K562 (cell line): ENCODE results near the gene LMTK2. TPM values are rescaled to one million over a fixed set of nuclear protein-coding genes. Genes with fewer than 3 reads are reported as not detected.

Experiments used
- ATAC-seq: fragments of 200-7000 bp; cut with Tn5 transposase; 3 replicates; pipeline ENCODE4 v1.9.1; 2020; ENCODE audit warnings: moderate library complexity
- BruUV-seq: library from RNA; stranded (reverse); fragments of 400-500 nt; replicated peaks from 2 replicates; lab custom pipeline; 2021; lab: Mats Ljungman, UMichigan
- CTCF ChIA-PET: fragments of 300-600 bp; formaldehyde crosslinking; extraction: SDS; loops from one replicate; lab custom pipeline; 2021; ENCODE audit warnings: low intra/inter-chr PET ratio; lab: Yijun Ruan, JAX
- POLR2A ChIA-PET: fragments of 300-600, 350-650 bp; sonication (Branson Sonifier 250); formaldehyde crosslinking; extraction: SDS; loops from one replicate; lab custom pipeline; 2021; ENCODE audit warnings: antibody characterized with exemption, inconsistent platforms; lab: Yijun Ruan, JAX
- DNase-seq, 4 experiments: peaks; one replicate each; pipeline versions ENCODE4 v3.0.0 to v3.0.0-alpha.2; 2011 to 2018; ENCODE audit warnings: low spot score in 3 of 4, mixed read lengths in 3 of 4; ENCODE audit errors: extremely low read depth in 1 of 4
- FAIRE-seq: peaks from 2 replicates; lab custom pipeline; 2011; peaks lifted over from hg19 to GRCh38; lab: Jason Lieb, UNC
- H2AFZ ChIP-seq: 2 replicates; pipeline ENCODE4 v1.6.0; 2011; ENCODE audit warnings: low read depth, low read length, control low read depth, inconsistent platforms
- H3K27ac ChIP-seq: fragments of 200-600 bp; 3 replicates; pipeline ENCODE4 v1.8.0; 2011; ENCODE audit warnings: low read depth, mild to moderate bottlenecking, control low read depth, inconsistent platforms, low read length, moderate library complexity, mixed read lengths; ENCODE audit errors: extremely low read depth
- H3K27me3 ChIP-seq, 2 experiments: fragments of 300-600 bp in 1 of 2; 2 replicates in 1 of 2; 3 replicates in 1 of 2; pipeline versions ENCODE4 v1.6.0 to v1.8.0; 2011; ENCODE audit warnings: inconsistent platforms in 2 of 2, low read length in 2 of 2, mild to moderate bottlenecking in 1 of 2, mixed read lengths in 1 of 2, moderate library complexity in 1 of 2; ENCODE audit not compliant: control insufficient read depth in 2 of 2, insufficient read depth in 2 of 2
- H3K36me3 ChIP-seq: fragments of 300-600 bp; 3 replicates; pipeline ENCODE4 v1.8.0; 2011; ENCODE audit warnings: mild to moderate bottlenecking, low read length, inconsistent platforms; ENCODE audit not compliant: control insufficient read depth, insufficient read depth
- H3K4me1 ChIP-seq, 2 experiments: fragments of 200-600 bp in 1 of 2; replicated peaks in 1 of 2; 2 replicates in 1 of 2; 3 replicates in 1 of 2; pipeline versions ENCODE4 v1.5.1 to v1.8.0; 2011; ENCODE audit warnings: inconsistent platforms in 2 of 2, low read length in 2 of 2, mild to moderate bottlenecking in 1 of 2, mixed read lengths in 1 of 2, moderate library complexity in 1 of 2; ENCODE audit not compliant: control insufficient read depth in 2 of 2, insufficient read depth in 2 of 2
- H3K4me2 ChIP-seq: 2 replicates; pipeline ENCODE4 v1.6.1; 2011; ENCODE audit warnings: low read length, control low read depth, inconsistent platforms, mixed read lengths; ENCODE audit not compliant: insufficient read depth
- H3K4me3 ChIP-seq: fragments of 200-600 bp; sonication (generic), shearing (Covaris generic); 2 replicates; pipeline ENCODE4 v1.5.1; 2016; ENCODE audit warnings: control low read depth, inconsistent platforms
- H3K79me2 ChIP-seq: fragments of 200-600 bp; 3 replicates; pipeline ENCODE4 v1.8.0; 2011; ENCODE audit warnings: low read length, inconsistent platforms; ENCODE audit not compliant: control insufficient read depth, insufficient read depth
- H3K9ac ChIP-seq, 2 experiments: 2 replicates each; pipeline versions ENCODE4 v1.6.0 to v1.6.1; 2011; ENCODE audit warnings: low read depth in 2 of 2, low read length in 2 of 2, control low read depth in 1 of 2, inconsistent platforms in 1 of 2, mild to moderate bottlenecking in 1 of 2, mixed read lengths in 1 of 2; ENCODE audit not compliant: insufficient read depth in 1 of 2
- H3K9me1 ChIP-seq: one replicate; pipeline ENCODE4 v1.6.0; 2011; ENCODE audit warnings: inconsistent platforms, mild to moderate bottlenecking, low read length, moderate library complexity; ENCODE audit not compliant: control insufficient read depth, insufficient read depth
- H3K9me3 ChIP-seq: replicated peaks from 2 replicates; pipeline ENCODE4 v1.5.1; 2011; ENCODE audit warnings: low read depth, low read length, inconsistent platforms; ENCODE audit not compliant: control insufficient read depth, insufficient read depth
- H4K20me1 ChIP-seq: replicated peaks from 2 replicates; pipeline ENCODE4 v1.6.1; 2011; ENCODE audit warnings: low read length, inconsistent platforms, mixed read lengths; ENCODE audit not compliant: control insufficient read depth, insufficient read depth
- PBX2 ChIP-seq, 2 experiments: IDR thresholded peaks in 1 of 2; conservative IDR thresholded peaks in 1 of 2; 2 replicates each; pipeline ENCODE4 v1.6.1; 2016; ENCODE audit warnings: low read depth in 2 of 2, mild to moderate bottlenecking in 1 of 2, missing compliant biosample characterization in 1 of 2, missing genetic modification characterization in 1 of 2, moderate library complexity in 1 of 2
- PHTF2 ChIP-seq: fragments of 250-450 bp; sonication (Bioruptor Pico); IDR thresholded peaks from 2 replicates; pipeline ENCODE4 v1.5.0; 2021; ENCODE audit warnings: mild to moderate bottlenecking
- whole genome bisulfite sequencing: fragments of 100-300 bp; shearing (Covaris generic); methylation state at CpG from one replicate; pipeline ENCODE4 v1.1.6; 2016; ENCODE audit warnings: low coverage, mixed read lengths; ENCODE audit not compliant: insufficient coverage; ENCODE audit errors: missing lambda C conversion rate; 5-methylcytosine and 5-hydroxymethylcytosine counted together
- in situ Hi-C: fragments of 300-500 bp; cut with MboI; formaldehyde crosslinking; loops from 4 replicates; pipeline ENCODE4 v1.15.0; 2018; ENCODE audit warnings: inconsistent platforms, mixed read lengths
- intact Hi-C: fragments of 100-400 bp; cut with micrococcal nuclease; formaldehyde crosslinking; loops from 2 replicates; pipeline ENCODE4 v1.14.2; 2022
- polyA plus RNA-seq, 8 experiments: library from polyadenylated mRNA; depleted of rRNA in 4 of 8; stranded (reverse) in 5 of 8; unstranded in 3 of 8; fragments of >200 nt; fragmentation: Nextera tagmentation in 2 of 8; fragmentation: Illumina TruSeq in 1 of 8; extraction: Ambion mirVana in 2 of 8; extraction: Trizol in 1 of 8; gene quantifications; 2 replicates each; pipeline versions ENCODE4 v1.2.1 to v1.2.3, GENCODE V29; 2011 to 2014; ENCODE audit warnings: inconsistent platforms in 1 of 8, missing spikeins in 1 of 8
- total RNA-seq, 7 experiments: library from RNA; depleted of rRNA in 6 of 7; stranded (reverse); fragments of >200 nt in 6 of 7; fragmentation: Illumina TruSeq in 2 of 7; extraction: Trizol in 2 of 7; gene quantifications; 2 replicates each; pipeline versions ENCODE4 v1.2.1 to v1.2.3, GENCODE V29; 2011 to 2021; ENCODE audit warnings: low replicate concordance in 1 of 7

The LMTK2 gene
- total and polyA plus RNA-seq, 9 of the 15 experiments (the other 6 are each of a cell fraction or from before 2014, with no cell fraction given): 0.78 to 16.4 (median 6.3) TPM

- no TSS peak for BruUV-seq
- ATAC-seq (no peak), DNase-seq (no peak)
- Histone ChIP-seq H3K27ac (no peak overlapping the region), H3K27me3 (no peaks in the 10 kb centered on the region)
- intact Hi-C loops: no loop called here
- 32% methylated on average over 1 of the region's 1 CpG for WGBS
- TF ChIP-seq PHTF2 (CRISPR knock-in tag) (no peak), PBX2 (CRISPR knock-in tag; IDR thresholded peaks at IDR 0.05; ENCODE audit: low read depth) (no peak), PBX2 (tag; conservative IDR thresholded peaks at IDR 0.05; ENCODE audit: low read depth) (peak; percentile 40)
- TF ChIP-seq, all 486 proteins: peak for 1
- Histone ChIP-seq H3K9ac (no peak overlapping the region), H3K4me3 (no peak overlapping the region), H3K9me1 (no peaks in the 10 kb centered on the region), H3K9me3 (no peaks in the 10 kb centered on the region), H3K79me2 (no peaks in the 10 kb centered on the region), H3K36me3 (peaks cover 21% of the 10 kb centered on the region; the same call in 1 of the 3 replicates), H4K20me1 (no peaks in the 10 kb centered on the region), H3K4me1 (peaks cover 3% of the 10 kb centered on the region in 2 experiments; a peak in 1 of 5 replicates), H3K4me2 (no peak overlapping the region), H2AFZ (no peak overlapping the region)
- no peak for FAIRE-seq
- CTCF ChIA-PET: no interaction called here
- in situ Hi-C loops: no loop called here
- POLR2A ChIA-PET: interaction anchor here (1.5 kb wide), 1 partner anchor 19 kb away, joined by 4 read pairs; no protein-coding TSS in a partner anchor
Observed at GRCh38 chr7:98187138-98187502, 80.5 kb downstream of the LMTK2 start.
